ENCODE measurements around the gene CAV3.

CAV3 gene

GRCh38 chr3:8729479-8729878, 4.1 kb upstream of the CAV3 start:
- TF ChIP-seq, protein P1, sequence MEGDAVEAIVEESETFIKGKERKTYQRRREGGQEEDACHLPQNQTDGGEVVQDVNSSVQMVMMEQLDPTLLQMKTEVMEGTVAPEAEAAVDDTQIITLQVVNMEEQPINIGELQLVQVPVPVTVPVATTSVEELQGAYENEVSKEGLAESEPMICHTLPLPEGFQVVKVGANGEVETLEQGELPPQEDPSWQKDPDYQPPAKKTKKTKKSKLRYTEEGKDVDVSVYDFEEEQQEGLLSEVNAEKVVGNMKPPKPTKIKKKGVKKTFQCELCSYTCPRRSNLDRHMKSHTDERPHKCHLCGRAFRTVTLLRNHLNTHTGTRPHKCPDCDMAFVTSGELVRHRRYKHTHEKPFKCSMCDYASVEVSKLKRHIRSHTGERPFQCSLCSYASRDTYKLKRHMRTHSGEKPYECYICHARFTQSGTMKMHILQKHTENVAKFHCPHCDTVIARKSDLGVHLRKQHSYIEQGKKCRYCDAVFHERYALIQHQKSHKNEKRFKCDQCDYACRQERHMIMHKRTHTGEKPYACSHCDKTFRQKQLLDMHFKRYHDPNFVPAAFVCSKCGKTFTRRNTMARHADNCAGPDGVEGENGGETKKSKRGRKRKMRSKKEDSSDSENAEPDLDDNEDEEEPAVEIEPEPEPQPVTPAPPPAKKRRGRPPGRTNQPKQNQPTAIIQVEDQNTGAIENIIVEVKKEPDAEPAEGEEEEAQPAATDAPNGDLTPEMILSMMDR (IDR thresholded peaks at IDR 0.05; ENCODE audit: low read depth, low read length) = no peak
- DNase-seq (ENCODE audit: extremely low read depth, low read depth) = no peak

- DNase-seq (ENCODE audit: extremely low read depth, low read depth) = no peak
- TF ChIP-seq, protein P1 (IDR thresholded peaks at IDR 0.05; ENCODE audit: low read depth, low read length) = no peak
These were observed 2.9 kb upstream of the CAV3 start for GRCh38 chr3:8730656-8731055.

GRCh38 chr3:8732413-8732812, 1.2 kb upstream of the CAV3 start:
- no peak for DNase-seq (ENCODE audit: extremely low read depth, low read depth)
- TF ChIP-seq, protein P1 (IDR thresholded peaks at IDR 0.05; ENCODE audit: low read depth, low read length) = no peak

GRCh38 chr3:8734137-8734878, 706 bp downstream of the CAV3 start:
- TF ChIP-seq, protein P1 (IDR thresholded peaks at IDR 0.05; ENCODE audit: low read depth, low read length) = no peak

GRCh38 chr3:8734908-8735307, 1.3 kb downstream of the CAV3 start:
- TF ChIP-seq, protein P1 (IDR thresholded peaks at IDR 0.05; ENCODE audit: low read depth, low read length) = no peak
- DNase-seq (ENCODE audit: extremely low read depth, low read depth) = no peak

More at GRCh38 chr3:8734137-8734878, 706 bp downstream of the CAV3 start:
- no peak for DNase-seq (ENCODE audit: extremely low read depth, low read depth)

- DNase-seq (ENCODE audit: extremely low read depth, low read depth) = no peak
- TF ChIP-seq, protein P1 (IDR thresholded peaks at IDR 0.05; ENCODE audit: low read depth, low read length) = no peak
These were observed 2.8 kb downstream of the CAV3 start for GRCh38 chr3:8736436-8736835.

- TF ChIP-seq, protein P1 (IDR thresholded peaks at IDR 0.05; ENCODE audit: low read depth, low read length) = no peak
- no peak for DNase-seq (ENCODE audit: extremely low read depth, low read depth)
These were observed 3.7 kb downstream of the CAV3 start for GRCh38 chr3:8737301-8737700.
